CD14-positive monocyte (primary cell): ENCODE measurements around the gene TMEM132C. TPM values are rescaled to one million over a fixed set of nuclear protein-coding genes. Genes with fewer than 3 reads are reported as not detected.

ENCODE experiments used
- DNase-seq, 3 donors: peaks; one replicate each; pipeline ENCODE4 v3.0.0-alpha.2; 2011 to 2022
- H2AFZ ChIP-seq: 2 replicates; pipeline ENCODE4 v1.6.0; 2012; ENCODE audit warnings: mild to moderate bottlenecking, low read depth, low read length, inconsistent platforms; ENCODE audit not compliant: insufficient read depth, poor library complexity, severe bottlenecking
- H3K27ac ChIP-seq, 2 donors: 1 replicate in 1 of 2; 2 replicates in 1 of 2; pipeline ENCODE4 v1.5.1; 2012 to 2013; ENCODE audit warnings: low read length in 2 of 2, control low read depth in 1 of 2, inconsistent platforms in 1 of 2, low read depth in 1 of 2, mild to moderate bottlenecking in 1 of 2
- H3K27me3 ChIP-seq, 2 donors: one replicate each; pipeline versions ENCODE4 v1.6.0 to v1.6.1; 2011 to 2013; ENCODE audit warnings: low read length in 2 of 2; ENCODE audit not compliant: control insufficient read depth in 2 of 2, insufficient read depth in 2 of 2
- H3K36me3 ChIP-seq, 2 donors: replicated peaks in 1 of 2; 1 replicate in 1 of 2; 2 replicates in 1 of 2; pipeline versions ENCODE4 v1.5.1 to v1.6.1; 2012 to 2013; ENCODE audit warnings: low read length in 2 of 2, control low read depth in 1 of 2, inconsistent platforms in 1 of 2, mild to moderate bottlenecking in 1 of 2; ENCODE audit not compliant: insufficient read depth in 2 of 2, control insufficient read depth in 1 of 2
- H3K4me1 ChIP-seq, 2 donors: 1 replicate in 1 of 2; 2 replicates in 1 of 2; pipeline versions ENCODE4 v1.5.1 to v1.6.1; 2012 to 2013; ENCODE audit warnings: low read length in 2 of 2, control low read depth in 1 of 2, inconsistent platforms in 1 of 2, mild to moderate bottlenecking in 1 of 2, moderate library complexity in 1 of 2; ENCODE audit not compliant: insufficient read depth in 2 of 2, control insufficient read depth in 1 of 2
- H3K4me2 ChIP-seq: replicated peaks from 2 replicates; pipeline ENCODE3; 2012; ENCODE audit warnings: low read length, moderate library complexity, mild to moderate bottlenecking; ENCODE audit not compliant: poor library complexity, severe bottlenecking; ENCODE audit errors: extremely low read depth
- H3K4me3 ChIP-seq, 3 experiments: fragments of 200-600 bp in 1 of 3; sonication (generic) in 1 of 3; replicated peaks in 1 of 3; 1 replicate in 2 of 3; 2 replicates in 1 of 3; pipeline ENCODE4 v1.5.1; 2011 to 2013; ENCODE audit warnings: low read length in 3 of 3, mild to moderate bottlenecking in 3 of 3, control low read depth in 2 of 3, low read depth in 2 of 3, inconsistent platforms in 1 of 3, moderate library complexity in 1 of 3
- H3K79me2 ChIP-seq: 2 replicates; pipeline ENCODE4 v1.6.0; 2012; ENCODE audit warnings: mild to moderate bottlenecking, control low read depth, inconsistent platforms, low read length, moderate library complexity; ENCODE audit not compliant: insufficient read depth
- H3K9ac ChIP-seq: 2 replicates; pipeline ENCODE4 v1.6.0; 2017; ENCODE audit warnings: low read length, mild to moderate bottlenecking; ENCODE audit not compliant: insufficient read depth, poor library complexity, severe bottlenecking
- H3K9me3 ChIP-seq, 2 donors: replicated peaks in 1 of 2; 1 replicate in 1 of 2; 2 replicates in 1 of 2; pipeline versions ENCODE4 v1.5.1 to v1.6.1; 2012 to 2013; ENCODE audit warnings: low read length in 2 of 2, control low read depth in 1 of 2; ENCODE audit not compliant: control insufficient read depth in 1 of 2, insufficient read depth in 1 of 2
- H4K20me1 ChIP-seq: 2 replicates; pipeline ENCODE4 v1.6.0; 2012; ENCODE audit warnings: mild to moderate bottlenecking, low read length, control low read depth, moderate library complexity; ENCODE audit not compliant: insufficient read depth
- H3K27ac Mint-ChIP-seq, 7 donors: one replicate each; pipeline ENCODE4 v1.8.0; 2020; ENCODE audit warnings: mild to moderate bottlenecking in 7 of 7, mixed read lengths in 7 of 7, moderate library complexity in 6 of 7, inconsistent platforms in 2 of 7
- H3K27me3 Mint-ChIP-seq, 3 donors: one replicate each; pipeline ENCODE4 v1.8.0; 2021 to 2022; ENCODE audit warnings: low read depth in 3 of 3, mild to moderate bottlenecking in 3 of 3, mixed read lengths in 3 of 3, moderate library complexity in 3 of 3, inconsistent platforms in 1 of 3
- H3K36me3 Mint-ChIP-seq, 2 donors: one replicate each; pipeline ENCODE4 v1.8.0; 2020; ENCODE audit warnings: mixed read lengths in 2 of 2, inconsistent platforms in 1 of 2, mild to moderate bottlenecking in 1 of 2
- H3K4me1 Mint-ChIP-seq: one replicate; pipeline ENCODE4 v1.8.0; 2020; ENCODE audit warnings: mild to moderate bottlenecking, mixed read lengths
- H3K4me3 Mint-ChIP-seq, 2 donors: one replicate each; pipeline ENCODE4 v1.8.0; 2020; ENCODE audit warnings: mild to moderate bottlenecking in 2 of 2, mixed read lengths in 2 of 2, moderate library complexity in 1 of 2
- H3K9me3 Mint-ChIP-seq, 7 donors: one replicate each; pipeline ENCODE4 v1.8.0; 2020 to 2022; ENCODE audit warnings: mixed read lengths in 7 of 7, mild to moderate bottlenecking in 6 of 7, moderate library complexity in 6 of 7, inconsistent platforms in 2 of 7
- WGBS: methylation state at CpG from one replicate; pipeline ENCODE4 v1.1.5; 2013; ENCODE audit warnings: missing lambda C conversion rate; ENCODE audit not compliant: insufficient coverage; 5-methylcytosine and 5-hydroxymethylcytosine counted together
- intact Hi-C, 2 donors: fragments of 100-400 bp; cut with micrococcal nuclease; formaldehyde crosslinking; loops; one replicate each; pipeline versions ENCODE4 v1.15.0 to v1.15.1; 2023
- polyA plus RNA-seq, 3 donors: library from polyadenylated mRNA; depleted of rRNA in 1 of 3; unstranded in 2 of 3; stranded (reverse) in 1 of 3; fragments of 300-500 nt in 2 of 3; fragments of >200 nt in 1 of 3; fragmentation: Illumina TruSeq in 2 of 3; gene quantifications; 1 replicate in 2 of 3; 2 replicates in 1 of 3; pipeline ENCODE4 v1.2.3, GENCODE V29; 2012 to 2021
- TF ChIP-seq, protein P1 (sequence below): fragments of 200-600 bp; IDR thresholded peaks from one replicate; pipeline ENCODE4 v1.8.0; 2022; ENCODE audit warnings: antibody characterized with exemption, mild to moderate bottlenecking

TMEM132C gene
- polyA plus RNA-seq, 3 donors: not detected

DNA sequence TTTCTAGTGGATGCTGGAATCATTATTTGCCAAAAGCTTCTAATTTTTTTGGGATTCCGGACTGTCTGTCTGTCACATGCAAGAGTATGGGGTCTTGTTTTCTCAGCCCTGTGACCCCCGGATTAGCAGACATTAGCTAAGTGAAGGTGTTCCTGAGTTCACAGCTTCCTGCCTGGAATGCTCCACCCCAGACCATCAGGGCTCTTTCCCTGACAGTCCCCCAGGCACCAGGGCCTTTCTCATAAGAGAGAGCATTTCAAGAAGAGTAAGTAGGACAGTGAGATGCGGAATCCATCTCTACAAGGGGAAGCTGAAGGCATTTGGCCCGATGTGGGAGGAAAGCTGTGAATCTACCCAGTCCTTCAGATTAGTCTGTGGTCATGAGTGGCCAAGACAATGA, 427.5 kb downstream of the TMEM132C start:
- no peaks in the 10 kb centered on the region for H3K4me1 Mint-ChIP-seq
- TF ChIP-seq, protein P1, sequence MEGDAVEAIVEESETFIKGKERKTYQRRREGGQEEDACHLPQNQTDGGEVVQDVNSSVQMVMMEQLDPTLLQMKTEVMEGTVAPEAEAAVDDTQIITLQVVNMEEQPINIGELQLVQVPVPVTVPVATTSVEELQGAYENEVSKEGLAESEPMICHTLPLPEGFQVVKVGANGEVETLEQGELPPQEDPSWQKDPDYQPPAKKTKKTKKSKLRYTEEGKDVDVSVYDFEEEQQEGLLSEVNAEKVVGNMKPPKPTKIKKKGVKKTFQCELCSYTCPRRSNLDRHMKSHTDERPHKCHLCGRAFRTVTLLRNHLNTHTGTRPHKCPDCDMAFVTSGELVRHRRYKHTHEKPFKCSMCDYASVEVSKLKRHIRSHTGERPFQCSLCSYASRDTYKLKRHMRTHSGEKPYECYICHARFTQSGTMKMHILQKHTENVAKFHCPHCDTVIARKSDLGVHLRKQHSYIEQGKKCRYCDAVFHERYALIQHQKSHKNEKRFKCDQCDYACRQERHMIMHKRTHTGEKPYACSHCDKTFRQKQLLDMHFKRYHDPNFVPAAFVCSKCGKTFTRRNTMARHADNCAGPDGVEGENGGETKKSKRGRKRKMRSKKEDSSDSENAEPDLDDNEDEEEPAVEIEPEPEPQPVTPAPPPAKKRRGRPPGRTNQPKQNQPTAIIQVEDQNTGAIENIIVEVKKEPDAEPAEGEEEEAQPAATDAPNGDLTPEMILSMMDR: no peak
- no peaks in the 10 kb centered on the region for H3K36me3 Mint-ChIP-seq
- no peak overlapping the region for H3K9ac ChIP-seq
- H3K27me3 ChIP-seq: no peaks in the 10 kb centered on the region
- H3K27ac Mint-ChIP-seq: no peak overlapping the region
- H3K79me2 ChIP-seq: no peaks in the 10 kb centered on the region
- H3K27me3 Mint-ChIP-seq: peaks cover 1 to 7% (median 5%) of the 10 kb centered on the region in 3 donors
- no peak overlapping the region for H3K4me2 ChIP-seq
- H3K4me3 Mint-ChIP-seq: no peak overlapping the region
- intact Hi-C loops: no loop called here
- no peak overlapping the region for H2AFZ ChIP-seq
- H3K36me3 ChIP-seq: no peaks in the 10 kb centered on the region
- H3K4me3 ChIP-seq: no peak overlapping the region
- H3K27ac ChIP-seq: no peak overlapping the region
- 84% methylated on average over 3 of the region's 4 CpGs for WGBS
- H4K20me1 ChIP-seq: no peaks in the 10 kb centered on the region
- H3K9me3 Mint-ChIP-seq: peaks cover 0 to 6% (median 2%) of the 10 kb centered on the region in 7 donors
- no peak for DNase-seq
- peaks cover 0 to 4% of the 10 kb centered on the region in 2 donors for H3K9me3 ChIP-seq
- H3K4me1 ChIP-seq: no peaks in the 10 kb centered on the region

DNA sequence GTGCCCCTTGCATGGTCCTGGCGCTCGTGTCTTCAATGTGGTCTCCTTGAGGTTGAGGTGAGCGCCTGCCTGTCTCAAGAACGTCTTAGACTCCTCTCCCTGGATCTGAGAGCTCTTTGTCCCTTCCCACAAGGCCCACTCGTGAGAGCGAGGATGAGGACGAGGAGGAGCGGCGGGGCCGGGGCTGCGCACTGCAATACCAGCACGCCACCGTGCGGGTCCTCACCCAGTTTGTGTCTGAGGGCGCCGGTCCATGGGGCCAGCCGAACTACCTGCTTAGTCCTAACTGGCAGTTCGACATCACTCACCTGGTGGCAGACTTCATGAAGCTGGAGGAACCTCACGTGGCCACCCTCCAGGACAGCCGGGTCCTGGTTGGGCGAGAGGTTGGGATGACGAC, 428.7 kb downstream of the TMEM132C start:
- Histone ChIP-seq H3K9ac (no peak overlapping the region), H3K27me3 (no peaks in the 10 kb centered on the region), H3K4me2 (no peak overlapping the region), H3K79me2 (no peaks in the 10 kb centered on the region), H3K27ac (no peak overlapping the region), H3K9me3 (peaks cover 0 to 4% of the 10 kb centered on the region in 2 donors), H3K36me3 (no peaks in the 10 kb centered on the region), H4K20me1 (no peaks in the 10 kb centered on the region), H3K4me3 (no peak overlapping the region), H2AFZ (no peak overlapping the region), H3K4me1 (no peaks in the 10 kb centered on the region)
- Mint-ChIP-seq H3K4me3 (no peak overlapping the region), H3K9me3 (peaks cover 0 to 6% (median 2%) of the 10 kb centered on the region in 7 donors), H3K4me1 (no peaks in the 10 kb centered on the region), H3K27ac (no peak overlapping the region), H3K36me3 (no peaks in the 10 kb centered on the region), H3K27me3 (peaks cover under 1 to 7% (median 6%) of the 10 kb centered on the region in 3 donors)
- TF ChIP-seq, protein P1: no peak
- intact Hi-C loops: no loop called here
- WGBS: 97% methylated on average over 18 of the region's 22 CpGs
- no peak for DNase-seq
